Activated CD8-positive, alpha-beta memory T cell treated with anti-CD3 and anti-CD28 coated beads for 48 hours (primary cell): Measurements from ENCODE around the gene ARHGAP6.
"Not testable (repeated sequence)": the region's sequence is repeated elsewhere in the genome, so short reads cannot be mapped to it uniquely, and the experiment has no call there.

Experiments used
- DNase-seq, 3 experiments: peaks; one replicate each; pipeline ENCODE4 v3.0.0-alpha.2; 2020; ENCODE audit warnings: low read depth in 2 of 3, low spot score in 2 of 3

ARHGAP6 gene

GRCh38 chrX:11185861-11186260, 479.9 kb downstream of the ARHGAP6 start:
- DNase-seq: no peak

- no peak for DNase-seq
These were observed 485.1 kb downstream of the ARHGAP6 start for GRCh38 chrX:11180571-11180970.

- DNase-seq: no peak
These were observed 493.3 kb downstream of the ARHGAP6 start for GRCh38 chrX:11172415-11172814.

- no peak for DNase-seq
These were observed 493.8 kb downstream of the ARHGAP6 start for GRCh38 chrX:11171956-11172355.

- DNase-seq: no peak
These were observed 501.3 kb downstream of the ARHGAP6 start for GRCh38 chrX:11164433-11164832.

- DNase-seq: no peak
These were observed 506.6 kb downstream of the ARHGAP6 start for GRCh38 chrX:11159149-11159548.

- no peak for DNase-seq
These were observed 513.7 kb downstream of the ARHGAP6 start for GRCh38 chrX:11151799-11152559.

- DNase-seq: no peak
These were observed 517.3 kb downstream of the ARHGAP6 start for GRCh38 chrX:11148401-11148800.

- no peak for DNase-seq
These were observed 519.3 kb downstream of the ARHGAP6 start for GRCh38 chrX:11146411-11146810.

GRCh38 chrX:11143931-11144678, 521.6 kb downstream of the ARHGAP6 start:
- DNase-seq: peak in 1 of 3 experiments; percentile 6

- DNase-seq: no peak
These were observed 527.0 kb downstream of the ARHGAP6 start for GRCh38 chrX:11138498-11139390.

GRCh38 chrX:11137543-11138139, 528.1 kb downstream of the ARHGAP6 start:
- DNase-seq: no peak

- no peak for DNase-seq
These were observed 530.0 kb downstream of the ARHGAP6 start for GRCh38 chrX:11135564-11136185.

- DNase-seq: no peak
These were observed 534.6 kb downstream of the ARHGAP6 start for GRCh38 chrX:11131146-11131545.

GRCh38 chrX:11130136-11130535, 535.6 kb downstream of the ARHGAP6 start:
- DNase-seq: no peak

GRCh38 chrX:11129534-11130105, 536.1 kb downstream of the ARHGAP6 start:
- DNase-seq: no peak

- no peak for DNase-seq
These were observed 540.7 kb downstream of the ARHGAP6 start for GRCh38 chrX:11125060-11125459.

GRCh38 chrX:11124112-11124511, 541.6 kb downstream of the ARHGAP6 start:
- no peak for DNase-seq

- not testable (repeated sequence) for DNase-seq
These were observed 542.6 kb downstream of the ARHGAP6 start for GRCh38 chrX:11123087-11123486.

- DNase-seq: no peak
These were observed 546.3 kb downstream of the ARHGAP6 start for GRCh38 chrX:11119313-11119943.
